ENCODE results near the gene LRMDA.

GRCh38 chr10:75665707-75666106, 234.3 kb downstream of the LRMDA start:
- TF ChIP-seq YY1 (IDR thresholded peaks at IDR 0.05; ENCODE audit: low read depth) = no peak
- no peak for TF ChIP-seq MAX (IDR thresholded peaks at IDR 0.05)
- no peak for TF ChIP-seq NFIC (IDR thresholded peaks at IDR 0.05)
- TF ChIP-seq RAD21 (IDR thresholded peaks at IDR 0.05; ENCODE audit: low read depth) = no peak
- TF ChIP-seq EGR1 (IDR thresholded peaks at IDR 0.05) = no peak
- no peak for TF ChIP-seq EP300 (IDR thresholded peaks at IDR 0.05; ENCODE audit: borderline replicate concordance)
- no peak for TF ChIP-seq REST (IDR thresholded peaks at IDR 0.05; ENCODE audit: low read depth)
- no peak for TF ChIP-seq CREB1 (IDR thresholded peaks at IDR 0.05; ENCODE audit: low read depth)
- no peak for TF ChIP-seq USF1 (IDR thresholded peaks at IDR 0.05)
- no peak for TF ChIP-seq FOXM1 (IDR thresholded peaks at IDR 0.05; ENCODE audit: borderline replicate concordance, low read depth)
- TF ChIP-seq TAF1 (IDR thresholded peaks at IDR 0.05; ENCODE audit: low read depth) = no peak
- TF ChIP-seq ZBTB7A (IDR thresholded peaks at IDR 0.05; ENCODE audit: low read depth) = no peak
- TF ChIP-seq CEBPB (IDR thresholded peaks at IDR 0.05) = no peak
- TF ChIP-seq TEAD4 (IDR thresholded peaks at IDR 0.05) = no peak

Measured in Ishikawa (cell line).